ENCODE results near the gene OR6S1.
"Not testable (repeated sequence)": the region's sequence is repeated elsewhere in the genome, so short reads cannot be mapped to it uniquely, and the experiment has no call there.

Gene OR6S1

DNA sequence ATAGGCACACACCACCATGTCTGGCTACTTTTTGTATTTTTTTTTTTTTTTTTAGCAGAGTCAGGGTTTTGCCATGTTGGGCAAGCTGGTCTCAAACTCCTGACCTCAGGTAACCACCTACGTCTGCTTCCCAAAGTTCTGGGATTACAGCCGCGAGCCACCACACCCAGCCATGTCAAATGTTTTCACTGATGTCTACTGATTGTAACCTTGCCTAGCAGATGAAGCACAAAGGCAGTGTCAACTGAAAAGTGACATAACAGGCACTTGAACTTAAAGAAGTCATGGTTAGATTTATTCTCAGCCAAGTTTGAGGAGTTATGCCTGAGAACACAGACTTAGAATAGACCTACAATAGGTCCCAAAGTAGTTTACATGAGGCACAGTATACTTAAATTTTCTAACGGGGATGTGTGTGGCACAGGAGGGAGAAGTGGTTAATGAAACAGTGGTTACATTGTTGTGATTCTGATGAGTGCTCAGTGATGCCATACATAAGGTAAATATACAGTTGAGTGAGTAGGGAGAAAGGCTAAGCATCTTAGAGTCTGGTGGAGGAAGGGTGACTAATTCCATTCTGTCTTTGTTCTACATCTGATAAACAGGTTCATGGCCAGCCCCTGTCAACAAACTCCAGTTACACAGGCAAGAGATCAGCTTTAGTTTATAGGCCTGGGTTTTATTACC is 30.2 kb upstream of the OR6S1 start:
- DNase-seq (ENCODE audit: low read depth in 2 of 2) = no peak

DNA sequence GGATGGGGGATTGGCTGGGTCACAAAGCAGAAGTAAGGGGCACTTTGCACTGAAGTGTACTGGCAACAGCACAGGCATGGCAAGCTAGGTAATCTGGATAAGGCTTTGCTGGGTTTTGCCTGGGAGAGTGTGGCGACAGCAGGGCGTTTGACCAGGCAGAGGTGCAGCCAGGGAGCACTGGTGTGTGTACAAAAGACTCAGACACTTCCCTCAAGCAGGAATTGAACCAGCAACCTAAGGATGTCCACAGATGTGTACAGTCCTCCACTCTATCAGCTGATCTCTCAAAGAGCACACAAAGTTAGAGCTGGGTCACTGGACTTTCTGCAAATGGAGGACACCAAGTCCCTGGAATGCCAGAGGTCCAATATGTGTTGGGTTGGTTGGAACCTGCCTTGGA is 27.5 kb upstream of the OR6S1 start:
- DNase-seq (ENCODE audit: low read depth in 2 of 2) = no peak

DNA sequence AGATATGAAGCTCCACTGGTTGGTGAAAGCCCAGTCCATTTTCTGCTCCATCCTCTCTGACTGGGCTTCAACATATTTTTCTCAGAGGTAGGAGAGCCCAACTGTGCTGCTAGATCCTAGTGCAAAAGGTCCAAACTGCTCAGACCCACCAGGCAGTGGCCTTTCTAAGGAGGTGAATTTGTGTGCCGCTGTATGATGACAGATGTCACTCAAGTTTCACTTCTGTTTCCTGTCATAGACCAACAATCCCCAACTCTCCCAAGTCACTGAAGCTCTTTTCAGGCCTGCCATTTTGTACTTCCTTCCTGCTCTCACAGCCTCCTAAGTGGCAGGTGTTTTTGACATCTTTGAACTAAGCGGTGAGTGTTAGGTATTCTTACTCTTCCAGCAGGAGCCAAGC is 26.5 kb upstream of the OR6S1 start:
- no peak for DNase-seq (ENCODE audit: low read depth in 2 of 2)

DNA sequence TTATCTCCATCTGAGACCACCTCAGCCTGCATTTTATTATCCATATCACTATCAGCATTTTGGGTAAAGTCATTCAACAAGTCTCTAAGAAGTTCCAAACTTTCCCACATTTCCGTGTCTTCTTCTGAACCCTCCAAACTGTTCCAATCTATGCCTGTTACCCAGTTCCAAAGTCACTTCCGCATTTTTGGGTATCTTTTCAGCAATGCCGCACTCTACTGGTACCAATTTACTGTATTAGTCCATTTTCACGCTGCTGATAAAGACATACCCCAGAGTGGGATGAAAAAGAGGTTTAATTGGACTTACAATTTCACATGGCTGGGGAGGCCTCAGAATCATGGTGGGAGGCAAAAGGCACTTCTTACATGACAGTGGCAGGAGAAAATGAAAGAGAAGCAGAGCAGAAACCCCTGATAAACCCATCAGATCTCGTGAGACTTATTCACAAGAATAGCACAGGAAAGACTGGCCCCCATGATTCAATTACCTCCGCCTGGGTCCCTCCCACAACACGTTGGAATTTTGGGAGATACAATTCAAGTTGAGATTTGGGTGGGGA is 25.0 kb upstream of the OR6S1 start:
- DNase-seq (ENCODE audit: low read depth in 2 of 2) = not testable (repeated sequence)

DNA sequence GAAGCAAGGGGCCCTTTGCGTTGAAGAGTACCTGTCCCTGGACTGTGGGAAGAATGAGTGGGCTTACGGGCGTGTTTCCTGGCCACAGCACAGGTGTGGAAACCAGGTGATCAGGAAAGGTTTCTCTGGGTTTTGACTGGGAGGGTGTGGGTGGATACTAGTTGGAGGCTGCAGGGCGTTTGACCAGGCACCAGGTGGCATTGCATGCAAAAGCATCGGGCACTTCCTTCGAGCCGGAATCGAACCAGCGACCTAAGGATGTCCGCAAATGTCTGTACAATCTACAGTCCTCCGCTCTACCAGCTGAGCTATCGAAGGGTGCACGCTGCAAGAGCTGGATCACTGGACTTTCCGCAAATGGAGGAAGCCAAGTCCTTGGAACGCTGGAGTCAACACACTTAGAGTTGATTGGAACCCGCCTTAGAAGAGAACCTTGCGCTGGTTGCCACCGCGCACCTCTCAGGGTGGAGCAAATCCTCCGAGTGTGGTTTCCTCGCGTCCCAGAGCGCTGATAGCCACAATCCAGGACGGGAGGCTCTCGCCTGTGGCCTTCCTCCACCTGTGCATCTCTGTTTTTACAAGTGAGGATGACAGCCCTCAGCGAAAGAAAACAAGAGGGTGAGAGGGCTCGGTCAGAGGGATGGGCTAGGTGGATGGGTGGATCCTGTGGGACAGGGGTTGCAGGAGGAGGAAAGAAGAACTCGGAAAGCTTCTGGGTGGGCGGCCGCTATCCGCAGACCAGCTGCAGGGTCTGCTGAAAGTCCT is 21.7 kb upstream of the OR6S1 start:
- DNase-seq (ENCODE audit: low read depth in 2 of 2) = peak; percentile 69 to 81

DNA sequence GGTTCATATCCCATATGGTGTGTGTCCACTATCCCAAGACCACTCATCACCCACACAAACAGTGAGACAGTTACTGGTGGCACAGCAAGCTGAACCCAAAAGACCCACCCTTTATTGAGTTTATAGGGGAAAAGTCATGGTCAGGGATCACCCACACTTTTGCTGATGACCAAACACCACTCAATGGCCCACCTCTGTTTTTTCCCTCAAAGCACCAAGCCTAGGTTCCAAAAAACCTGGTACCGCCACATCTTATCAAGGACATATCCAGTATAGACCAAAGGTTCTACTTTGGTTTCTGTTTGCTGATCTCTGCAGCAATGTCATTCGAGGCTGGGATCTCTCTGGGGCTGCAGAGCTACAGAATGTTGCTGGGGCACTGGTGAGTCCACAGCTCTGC is 19.7 kb upstream of the OR6S1 start:
- no peak for DNase-seq (ENCODE audit: low read depth in 2 of 2)

DNA sequence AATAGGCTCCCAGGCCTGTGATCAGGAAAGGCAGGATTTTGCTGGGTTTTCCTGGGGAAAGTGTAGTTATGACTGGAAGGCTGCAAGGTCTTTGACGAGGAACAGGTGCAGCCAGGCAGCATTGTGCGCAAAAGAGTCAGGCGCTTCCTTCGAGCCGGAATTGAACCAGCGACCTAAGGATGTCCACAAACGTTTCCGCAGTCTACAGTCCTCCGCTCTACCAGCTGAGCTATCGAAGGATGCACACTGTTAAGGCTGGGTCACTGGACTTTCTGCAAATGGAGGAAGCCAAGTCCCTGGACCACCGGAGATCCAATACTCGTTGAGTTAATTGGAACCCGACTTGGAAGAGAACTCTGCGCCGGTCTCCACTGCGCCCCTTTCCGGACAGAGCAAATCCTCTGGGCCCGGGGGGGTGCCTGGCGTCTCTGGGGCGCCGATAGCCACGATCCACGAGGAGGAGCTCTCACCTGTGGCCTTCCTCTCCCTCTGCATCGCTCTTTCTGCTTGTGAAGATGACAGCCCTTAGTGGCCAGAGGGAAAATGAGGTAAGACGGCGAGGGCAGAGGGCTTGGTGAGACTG is 18.4 kb upstream of the OR6S1 start:
- DNase-seq (ENCODE audit: low read depth in 2 of 2) = no peak

DNA sequence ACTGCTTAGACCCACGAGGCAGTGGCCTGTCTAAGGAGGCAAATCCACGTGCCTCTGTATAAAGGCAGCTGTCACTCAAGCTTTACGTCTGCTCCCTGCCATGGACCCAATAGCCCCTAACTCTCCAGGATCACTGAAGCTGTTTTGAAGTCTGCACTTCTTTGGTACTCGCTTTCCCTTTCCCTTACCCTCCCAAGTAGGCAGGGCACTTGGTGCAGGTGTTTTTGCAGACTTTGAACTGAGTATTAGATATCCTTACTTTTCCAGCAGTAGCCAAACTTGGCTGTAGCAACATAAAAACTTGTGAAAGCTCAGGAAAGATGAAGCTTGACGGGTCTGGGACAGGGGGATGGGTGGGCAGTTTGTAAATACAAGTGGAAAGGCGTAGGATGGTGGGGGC is 17.8 kb upstream of the OR6S1 start:
- DNase-seq (ENCODE audit: low read depth in 2 of 2) = no peak

DNA sequence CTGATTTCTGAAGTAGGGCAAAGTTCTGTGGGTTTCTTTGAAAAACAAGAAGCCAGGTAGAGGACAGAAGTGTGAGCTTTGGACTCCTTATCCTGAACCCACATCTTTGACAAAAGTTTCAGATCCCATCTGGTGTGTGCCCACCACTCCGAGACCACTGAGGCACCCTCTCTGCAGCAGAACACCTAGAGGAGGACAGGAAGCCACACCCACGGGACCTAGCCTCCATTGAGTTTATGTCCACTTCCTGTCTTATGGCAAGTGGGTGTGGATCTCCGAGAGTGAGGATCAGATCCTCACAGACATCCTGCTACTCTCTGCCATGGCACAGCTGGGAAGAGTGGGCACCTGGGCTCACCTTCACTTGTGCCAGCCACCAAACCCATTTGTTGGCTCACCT is 16.8 kb upstream of the OR6S1 start:
- DNase-seq (ENCODE audit: low read depth in 2 of 2) = no peak

DNA sequence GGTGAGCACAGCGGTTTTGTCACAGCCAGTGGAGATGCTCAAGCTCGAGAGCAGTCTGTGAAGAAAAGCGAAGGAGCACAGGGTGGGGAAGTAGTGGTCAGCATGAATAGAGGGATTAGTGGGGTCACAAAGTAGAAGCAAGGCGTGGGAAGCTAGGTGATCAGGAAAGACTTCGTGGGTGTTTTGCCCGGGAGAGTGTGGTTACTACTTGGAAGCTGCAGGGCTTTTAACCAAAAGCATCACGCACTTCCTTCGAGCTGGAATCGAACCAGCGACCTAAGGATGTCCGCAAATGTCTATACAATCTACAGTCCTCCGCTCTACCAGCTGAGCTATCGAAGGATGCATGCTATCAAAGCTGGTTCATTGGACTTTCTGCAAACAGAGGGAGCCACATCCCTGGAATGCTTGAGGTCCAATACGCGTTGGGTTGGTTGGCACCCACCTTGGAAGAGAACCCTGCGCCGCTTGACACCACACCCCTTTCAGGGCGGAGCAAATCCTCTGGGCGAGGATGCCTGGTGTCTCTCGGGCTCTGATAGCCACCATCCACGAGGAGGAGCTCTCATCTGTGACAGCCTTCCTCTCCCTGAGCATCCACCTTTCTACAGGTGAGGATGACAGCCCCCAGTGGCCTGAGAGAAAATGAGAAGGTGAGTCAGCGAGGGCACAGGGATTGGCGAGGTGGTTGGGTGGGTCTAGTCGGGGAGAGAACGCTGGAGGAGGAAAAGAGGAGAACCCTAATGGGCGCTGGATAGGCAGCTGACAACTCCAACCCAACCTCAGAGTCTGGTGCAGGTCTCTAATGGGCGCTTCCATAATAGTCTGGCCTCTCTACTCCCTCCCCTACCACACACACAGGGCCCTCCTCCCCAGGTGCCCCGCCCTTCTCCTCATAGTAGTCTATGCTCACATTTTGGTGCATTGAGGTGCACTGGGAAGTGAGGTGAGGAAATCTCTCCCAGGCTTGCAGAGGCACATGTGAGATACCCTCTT is 16.0 kb upstream of the OR6S1 start:
- no peak for DNase-seq (ENCODE audit: low read depth in 2 of 2)

DNA sequence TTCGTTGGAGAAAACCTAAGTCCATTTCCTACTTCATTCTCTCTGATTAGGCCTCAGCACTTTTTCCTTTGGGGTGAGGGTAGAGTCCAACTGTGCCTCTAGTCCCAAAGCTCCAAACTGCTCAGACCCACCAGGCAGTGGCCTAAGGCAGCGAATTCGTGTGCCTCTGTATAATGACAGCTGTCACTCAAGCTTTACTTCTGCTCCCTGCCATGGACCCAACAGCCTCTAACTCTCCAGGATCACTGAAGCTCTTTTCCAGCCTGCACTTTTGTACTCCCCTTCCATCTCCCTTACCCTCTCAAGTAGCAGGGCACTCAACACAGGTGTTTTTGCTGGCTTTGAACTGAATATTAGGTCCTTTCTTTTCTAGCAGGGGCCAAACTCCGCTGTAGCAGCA is 14.8 kb upstream of the OR6S1 start:
- no peak for DNase-seq (ENCODE audit: low read depth in 2 of 2)

DNA sequence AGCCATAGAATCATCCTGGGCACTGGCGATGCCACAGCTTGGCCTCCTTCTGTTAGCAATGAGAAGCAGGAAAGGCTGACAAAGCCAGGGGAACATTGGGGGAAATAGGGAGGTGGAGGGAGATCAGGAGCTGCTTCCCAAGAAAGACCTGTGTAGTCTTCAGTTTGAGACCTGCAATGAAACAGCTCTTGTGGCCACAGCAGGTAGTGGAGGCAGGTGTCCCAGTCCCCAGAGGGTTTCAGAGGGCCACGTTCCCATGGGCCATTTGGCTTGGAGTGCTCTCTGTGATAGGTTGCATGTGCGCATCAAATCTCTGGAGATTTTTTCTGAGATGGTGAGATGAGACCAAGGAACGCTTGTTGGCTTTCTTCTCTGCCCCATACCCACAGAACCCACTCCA is 14.4 kb upstream of the OR6S1 start:
- no peak for DNase-seq (ENCODE audit: low read depth in 2 of 2)

DNA sequence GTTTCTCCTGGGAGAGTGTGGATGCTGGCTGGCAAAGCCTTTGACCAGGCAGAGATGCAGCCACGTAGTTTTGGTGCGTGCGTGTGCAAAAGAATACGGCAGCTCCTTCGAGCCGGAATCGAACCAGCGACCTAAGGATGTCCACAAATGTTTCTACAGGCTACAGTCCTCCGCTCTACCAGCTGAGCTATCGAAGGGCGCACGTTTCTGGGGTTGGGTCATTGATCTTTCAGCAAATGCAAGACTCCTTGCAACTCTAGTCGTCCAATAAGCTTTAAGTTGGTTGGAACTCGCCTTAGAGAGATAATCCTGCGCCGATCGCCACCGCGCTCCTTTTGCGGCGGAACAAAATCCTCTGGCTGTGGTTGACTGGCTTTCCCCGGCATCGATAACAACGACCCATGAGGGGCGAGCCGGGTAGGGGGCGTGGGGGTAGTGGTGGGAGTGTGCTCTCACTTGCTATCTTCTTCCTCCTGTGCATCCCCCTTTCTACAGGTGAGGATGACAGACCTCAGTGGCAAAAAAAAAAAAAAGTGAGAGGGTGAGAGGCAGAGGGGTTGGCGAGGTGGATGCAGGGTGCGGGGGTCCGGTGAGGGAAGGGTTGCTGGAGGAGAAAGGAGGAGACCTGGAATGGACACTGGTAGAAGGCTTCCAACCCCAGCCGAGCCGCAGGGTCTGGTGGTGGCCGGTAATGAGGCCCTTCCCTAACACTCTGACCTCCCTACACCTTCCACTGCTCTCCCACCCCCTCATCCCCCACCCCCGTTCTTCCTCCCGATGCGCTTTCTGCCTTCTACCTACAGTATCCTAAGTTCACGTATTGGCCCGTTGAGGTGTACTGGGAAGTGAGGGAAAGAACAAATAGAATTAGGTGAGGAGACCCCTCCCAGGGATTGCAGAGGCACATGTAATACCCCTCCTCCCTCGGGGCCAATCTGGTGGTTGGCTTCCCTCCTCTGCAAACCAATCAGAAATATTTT is 11.8 kb upstream of the OR6S1 start:
- DNase-seq (ENCODE audit: low read depth in 2 of 2) = peak; percentile 43 to 64

DNA sequence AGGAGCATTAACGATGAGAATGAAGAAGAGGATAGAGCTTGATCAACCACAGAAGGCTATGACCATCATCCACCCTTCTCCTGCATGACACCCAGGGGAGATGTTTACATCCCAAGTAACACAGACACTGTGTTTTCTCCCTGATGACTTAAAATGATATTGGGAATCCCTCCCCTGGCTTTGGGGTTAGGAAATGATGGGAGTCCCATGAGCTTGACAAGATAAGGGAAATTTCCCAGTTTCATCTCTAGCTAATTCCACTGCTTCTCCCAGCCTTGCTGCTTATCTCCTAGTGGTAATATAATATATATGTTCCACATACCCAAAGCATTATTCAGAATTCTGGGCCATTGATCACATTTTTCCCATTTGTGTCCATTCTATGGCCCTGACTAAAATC is 4.0 kb upstream of the OR6S1 start:
- no peak for DNase-seq (ENCODE audit: low read depth in 2 of 2)

DNA sequence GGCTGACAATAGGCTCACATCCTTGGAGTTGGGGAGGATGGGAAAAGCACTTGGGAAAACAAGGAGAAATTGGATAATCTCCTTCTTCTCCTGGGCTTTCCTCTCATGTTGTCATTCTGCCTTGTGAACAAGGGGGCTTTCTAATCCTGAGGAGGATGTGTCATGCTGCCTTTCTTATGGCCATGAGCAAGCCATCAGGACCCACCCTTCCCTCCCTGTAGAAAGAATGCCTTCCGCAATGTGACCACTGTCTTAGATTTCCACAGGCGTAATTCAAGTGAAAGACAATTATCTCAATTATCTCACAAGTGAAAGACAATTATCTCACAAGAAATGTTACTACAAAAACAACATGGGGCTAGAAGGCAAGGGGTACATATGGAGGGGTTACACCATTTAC is 3.0 kb upstream of the OR6S1 start:
- no peak for DNase-seq (ENCODE audit: low read depth in 2 of 2)

DNA sequence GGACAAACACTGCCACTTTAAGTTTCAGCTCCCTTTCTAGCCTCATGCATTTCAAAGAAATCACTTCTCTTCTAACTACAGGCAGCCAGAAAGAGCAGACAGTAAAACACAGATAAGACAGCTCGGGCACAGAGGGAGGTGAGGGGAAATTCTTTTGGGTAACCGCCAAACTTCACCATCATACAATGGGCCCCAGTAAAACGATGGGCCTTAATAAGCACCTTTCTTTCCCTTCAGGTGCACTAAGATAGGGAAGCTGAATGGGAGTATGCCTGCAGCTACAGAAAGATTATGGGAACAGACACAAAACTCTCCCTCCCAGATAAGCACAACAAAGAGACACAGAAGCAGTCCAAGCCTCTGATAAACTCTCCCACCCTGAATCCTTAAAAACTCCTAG is 1.3 kb upstream of the OR6S1 start:
- not testable (repeated sequence) for DNase-seq (ENCODE audit: low read depth in 2 of 2)

DNA sequence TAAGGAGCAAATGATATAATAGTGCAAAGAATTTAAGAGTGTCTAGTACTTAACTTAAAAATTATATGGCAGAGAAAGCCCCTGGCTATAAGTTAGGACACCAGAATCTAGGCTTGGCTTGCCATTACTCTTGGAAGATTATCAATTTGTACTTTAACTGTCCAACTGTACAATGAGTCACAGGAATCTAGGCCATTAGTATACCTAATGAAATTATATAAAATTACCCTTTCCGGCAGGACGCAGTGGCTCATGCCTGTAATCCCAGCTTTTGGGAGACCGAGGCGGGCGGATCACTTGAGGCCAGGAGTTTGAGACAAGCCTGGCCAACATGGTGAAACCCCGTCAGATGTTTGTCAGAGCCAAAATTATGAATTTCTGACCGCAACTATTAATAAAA is 691 bp upstream of the OR6S1 start:
- no peak for DNase-seq (ENCODE audit: low read depth in 2 of 2)

DNA sequence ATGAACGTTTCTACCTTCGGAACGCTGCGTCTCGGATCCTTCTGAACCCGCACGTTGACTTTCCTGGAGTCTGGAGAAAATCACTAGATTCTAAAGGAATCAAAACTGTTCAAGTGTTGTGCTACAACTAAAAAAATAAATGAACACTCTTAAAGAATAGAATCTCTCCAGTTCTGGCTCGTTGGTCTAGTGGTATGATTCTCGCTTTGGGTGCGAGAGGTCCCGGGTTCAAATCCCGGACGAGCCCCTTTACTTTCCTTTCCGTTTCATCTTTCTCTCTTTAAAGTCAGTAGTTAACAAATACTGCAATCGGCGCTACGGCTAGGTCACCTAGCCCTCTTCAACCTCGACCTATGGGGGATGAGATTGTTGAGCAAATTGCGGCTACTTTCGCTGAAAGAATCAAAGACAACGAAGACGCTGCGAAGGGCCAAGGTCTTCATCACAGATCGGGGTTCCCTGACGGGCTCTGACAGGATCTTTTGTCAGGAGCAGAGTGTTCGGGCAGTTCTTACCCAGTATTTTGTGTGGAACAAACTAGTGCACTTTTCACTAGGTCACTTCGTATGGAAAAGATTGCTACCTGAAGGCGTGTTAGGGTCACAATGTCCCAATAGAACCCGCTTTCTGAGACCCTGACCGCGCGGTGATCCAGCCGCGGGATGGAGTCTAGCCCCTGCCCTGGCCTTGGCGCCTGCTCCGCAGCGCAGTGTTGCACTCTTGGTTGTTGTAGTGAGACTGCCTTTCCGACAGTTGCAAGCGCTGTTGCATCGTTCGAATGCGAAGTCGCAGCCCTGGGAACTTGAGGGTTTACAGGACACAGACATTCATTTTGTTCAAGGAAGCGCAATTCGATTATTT is 8.4 kb downstream of the OR6S1 start:
- peak; percentile 52 to 54 for DNase-seq (ENCODE audit: low read depth in 2 of 2)

DNA sequence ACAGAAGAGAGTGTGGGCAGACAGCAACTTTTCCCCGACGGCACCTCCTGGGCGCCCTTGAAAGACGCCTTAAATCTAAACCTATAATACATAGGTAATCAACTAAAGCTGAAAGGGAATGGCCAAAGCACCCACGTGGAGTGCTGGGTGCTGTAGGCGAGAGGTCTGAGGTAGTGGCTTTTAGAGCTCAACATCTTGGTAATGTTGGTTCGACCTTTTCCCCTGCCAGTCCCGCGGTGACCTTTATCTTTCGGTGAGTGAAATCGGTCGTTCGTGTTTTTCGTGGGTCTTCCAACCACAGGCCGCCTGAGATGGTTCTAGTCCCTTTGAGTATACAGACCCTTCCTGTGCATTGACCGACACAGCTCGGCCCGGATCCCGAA is 9.1 kb downstream of the OR6S1 start:
- DNase-seq (ENCODE audit: low read depth in 2 of 2) = no peak
